Measurements from ENCODE around the gene AQP5.

The AQP5 gene

GRCh38 chr12:50003595-50003994 lies 41.9 kb downstream of the AQP5 start:
- Histone ChIP-seq H2AFZ (no peak overlapping the region), H3K27ac (no peak overlapping the region), H3K4me2 (ENCODE audit: low read length) (no peak overlapping the region), H3K4me1 (no peaks in the 10 kb centered on the region), H3K79me2 (no peaks in the 10 kb centered on the region), H3K9ac (no peak overlapping the region), H3K27me3 (ENCODE audit: control insufficient read depth, insufficient read depth, low read length) (no peaks in the 10 kb centered on the region), H3K9me3 (ENCODE audit: control insufficient read depth, low read length) (no peaks in the 10 kb centered on the region), H3K4me3 (ENCODE audit: low read depth, low read length) (no peak overlapping the region), H3K36me3 (ENCODE audit: control insufficient read depth, insufficient read depth, low read length) (no peaks in the 10 kb centered on the region)
- TF ChIP-seq CTCF (IDR thresholded peaks at IDR 0.05) = no peak

DNA sequence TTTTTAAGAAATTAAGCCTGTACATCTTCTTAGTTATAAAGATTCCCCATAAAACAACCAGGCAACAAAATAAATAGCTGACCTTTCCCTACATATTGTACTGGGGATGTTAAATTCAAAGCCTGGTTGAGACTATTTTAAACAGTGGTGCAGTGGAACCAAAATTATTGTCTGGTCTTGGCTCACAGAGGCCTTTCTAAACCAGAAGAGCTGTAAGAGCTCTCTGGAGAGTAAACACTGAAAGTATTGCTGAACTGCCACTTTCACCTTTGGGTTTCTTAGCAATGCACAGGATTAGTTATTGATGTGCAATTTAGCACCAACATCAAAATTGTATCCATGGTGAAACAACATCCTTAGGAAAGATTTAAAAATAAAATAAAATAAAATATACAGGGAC lies 43.0 kb downstream of the AQP5 start:
- Histone ChIP-seq H3K27me3 (ENCODE audit: control insufficient read depth, insufficient read depth, low read length) (no peaks in the 10 kb centered on the region), H3K4me1 (no peaks in the 10 kb centered on the region), H3K79me2 (no peaks in the 10 kb centered on the region), H2AFZ (no peak overlapping the region), H3K4me2 (ENCODE audit: low read length) (no peak overlapping the region), H3K36me3 (ENCODE audit: control insufficient read depth, insufficient read depth, low read length) (no peaks in the 10 kb centered on the region), H3K27ac (no peak overlapping the region), H3K9ac (no peak overlapping the region), H3K9me3 (ENCODE audit: control insufficient read depth, low read length) (no peaks in the 10 kb centered on the region), H3K4me3 (ENCODE audit: low read depth, low read length) (no peak overlapping the region)
- TF ChIP-seq CTCF (IDR thresholded peaks at IDR 0.05) = no peak

GRCh38 chr12:50005175-50005574 lies 43.5 kb downstream of the AQP5 start:
- TF ChIP-seq CTCF (IDR thresholded peaks at IDR 0.05) = no peak
- Histone ChIP-seq H3K9me3 (ENCODE audit: control insufficient read depth, low read length) (no peaks in the 10 kb centered on the region), H3K27ac (no peak overlapping the region), H3K9ac (no peak overlapping the region), H3K4me1 (no peaks in the 10 kb centered on the region), H3K27me3 (ENCODE audit: control insufficient read depth, insufficient read depth, low read length) (no peaks in the 10 kb centered on the region), H3K79me2 (no peaks in the 10 kb centered on the region), H2AFZ (no peak overlapping the region), H3K36me3 (ENCODE audit: control insufficient read depth, insufficient read depth, low read length) (no peaks in the 10 kb centered on the region), H3K4me2 (ENCODE audit: low read length) (no peak overlapping the region), H3K4me3 (ENCODE audit: low read depth, low read length) (no peak overlapping the region)

- H2AFZ ChIP-seq = no peak overlapping the region
- no peak overlapping the region for H3K4me3 ChIP-seq (ENCODE audit: low read depth, low read length)
- no peaks in the 10 kb centered on the region for H3K27me3 ChIP-seq (ENCODE audit: control insufficient read depth, insufficient read depth, low read length)
- no peak for TF ChIP-seq CTCF (IDR thresholded peaks at IDR 0.05)
- no peaks in the 10 kb centered on the region for H3K36me3 ChIP-seq (ENCODE audit: control insufficient read depth, insufficient read depth, low read length)
- H3K4me2 ChIP-seq (ENCODE audit: low read length) = no peak overlapping the region
- H3K79me2 ChIP-seq = no peaks in the 10 kb centered on the region
- H3K4me1 ChIP-seq = no peaks in the 10 kb centered on the region
- no peak overlapping the region for H3K9ac ChIP-seq
- no peaks in the 10 kb centered on the region for H3K9me3 ChIP-seq (ENCODE audit: control insufficient read depth, low read length)
- no peak overlapping the region for H3K27ac ChIP-seq
Observed at GRCh38 chr12:50006280-50006679, 44.6 kb downstream of the AQP5 start.

GRCh38 chr12:50006754-50007442 lies 45.2 kb downstream of the AQP5 start:
- Histone ChIP-seq H3K4me2 (ENCODE audit: low read length) (no peak overlapping the region), H3K27ac (no peak overlapping the region), H2AFZ (no peak overlapping the region), H3K9me3 (ENCODE audit: control insufficient read depth, low read length) (no peaks in the 10 kb centered on the region), H3K4me1 (no peaks in the 10 kb centered on the region), H3K36me3 (ENCODE audit: control insufficient read depth, insufficient read depth, low read length) (no peaks in the 10 kb centered on the region), H3K27me3 (ENCODE audit: control insufficient read depth, insufficient read depth, low read length) (no peaks in the 10 kb centered on the region), H3K9ac (no peak overlapping the region), H3K79me2 (no peaks in the 10 kb centered on the region), H3K4me3 (ENCODE audit: low read depth, low read length) (no peak overlapping the region)
- TF ChIP-seq CTCF (IDR thresholded peaks at IDR 0.05) = no peak
